GM12875 (cell line): ENCODE measurements around the gene PGBD5.

ENCODE experiments used
- H3K4me3 ChIP-seq: one replicate; pipeline ENCODE4 v1.5.1; 2011; ENCODE audit warnings: low read depth, low read length, control low read depth
- TF ChIP-seq, protein P1 (sequence below): IDR thresholded peaks from 2 replicates; pipeline ENCODE4 v1.5.1; 2011; ENCODE audit warnings: low read depth, mild to moderate bottlenecking, control low read depth, inconsistent platforms, low read length, moderate library complexity, borderline replicate concordance; ENCODE audit not compliant: insufficient read depth

PGBD5 gene

DNA sequence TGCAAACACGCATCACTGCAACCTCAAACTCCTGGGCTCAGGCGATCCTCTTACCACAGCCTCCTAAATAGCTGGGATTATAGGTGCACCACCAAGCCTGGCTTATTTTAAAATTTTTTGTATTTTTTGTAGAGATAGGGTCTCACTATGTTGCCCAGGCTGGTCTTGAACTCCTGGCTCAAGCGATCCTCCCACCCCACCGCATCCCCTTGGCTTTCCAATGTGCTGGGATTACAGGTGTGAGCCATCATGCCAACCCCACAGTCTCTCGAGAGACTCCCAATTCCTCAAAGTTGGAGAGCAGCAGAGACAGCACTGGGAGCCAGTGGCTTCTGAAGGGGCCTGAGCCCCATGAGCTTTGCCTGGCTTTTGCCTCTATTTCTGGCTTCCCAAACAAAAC is 42.7 kb downstream of the PGBD5 start:
- H3K4me3 ChIP-seq: no peak overlapping the region
- TF ChIP-seq, protein P1, sequence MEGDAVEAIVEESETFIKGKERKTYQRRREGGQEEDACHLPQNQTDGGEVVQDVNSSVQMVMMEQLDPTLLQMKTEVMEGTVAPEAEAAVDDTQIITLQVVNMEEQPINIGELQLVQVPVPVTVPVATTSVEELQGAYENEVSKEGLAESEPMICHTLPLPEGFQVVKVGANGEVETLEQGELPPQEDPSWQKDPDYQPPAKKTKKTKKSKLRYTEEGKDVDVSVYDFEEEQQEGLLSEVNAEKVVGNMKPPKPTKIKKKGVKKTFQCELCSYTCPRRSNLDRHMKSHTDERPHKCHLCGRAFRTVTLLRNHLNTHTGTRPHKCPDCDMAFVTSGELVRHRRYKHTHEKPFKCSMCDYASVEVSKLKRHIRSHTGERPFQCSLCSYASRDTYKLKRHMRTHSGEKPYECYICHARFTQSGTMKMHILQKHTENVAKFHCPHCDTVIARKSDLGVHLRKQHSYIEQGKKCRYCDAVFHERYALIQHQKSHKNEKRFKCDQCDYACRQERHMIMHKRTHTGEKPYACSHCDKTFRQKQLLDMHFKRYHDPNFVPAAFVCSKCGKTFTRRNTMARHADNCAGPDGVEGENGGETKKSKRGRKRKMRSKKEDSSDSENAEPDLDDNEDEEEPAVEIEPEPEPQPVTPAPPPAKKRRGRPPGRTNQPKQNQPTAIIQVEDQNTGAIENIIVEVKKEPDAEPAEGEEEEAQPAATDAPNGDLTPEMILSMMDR: no peak

DNA sequence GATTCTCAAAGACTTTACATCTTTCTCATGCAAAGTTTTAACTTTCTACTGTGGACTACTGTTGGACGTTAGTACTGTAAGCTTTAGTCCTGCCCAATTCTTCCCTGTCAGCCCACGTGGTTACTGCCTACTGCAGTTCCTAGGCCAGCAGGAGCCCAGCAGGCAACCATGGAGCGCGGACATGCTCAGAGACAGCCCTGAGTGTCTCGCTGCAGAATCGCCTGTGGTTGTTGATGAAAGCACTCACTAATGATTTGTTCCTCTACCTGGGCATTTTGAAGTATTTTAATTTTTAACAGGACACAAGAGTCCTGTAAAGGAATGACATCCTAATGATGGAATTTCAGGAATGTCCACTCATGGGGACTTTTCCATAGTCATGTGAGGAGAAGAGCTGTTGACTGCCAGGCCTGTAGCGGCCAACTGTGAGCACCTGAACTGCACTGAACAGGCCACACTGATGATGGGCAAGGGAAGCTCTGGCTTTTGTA is 44.1 kb downstream of the PGBD5 start:
- TF ChIP-seq, protein P1: no peak

DNA sequence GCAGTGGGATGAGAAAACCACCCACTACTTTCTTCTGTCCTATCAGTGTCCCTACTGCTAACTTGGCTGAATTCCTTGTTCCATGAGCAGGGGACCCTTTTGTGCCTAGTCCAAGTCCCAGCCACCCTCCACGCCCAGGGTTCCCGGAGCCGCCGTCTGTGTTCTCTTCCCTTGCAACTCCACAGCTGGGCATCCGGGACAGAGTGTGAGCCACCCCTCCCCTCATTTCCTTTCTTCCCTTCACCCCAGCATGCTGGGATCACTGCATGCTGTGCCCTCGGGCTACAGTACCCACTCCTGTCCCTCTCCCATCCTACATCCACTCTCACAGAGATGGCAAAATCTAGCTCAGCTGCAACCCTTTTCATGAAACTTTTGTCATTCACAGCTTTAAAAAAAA is 44.5 kb downstream of the PGBD5 start:
- H3K4me3 ChIP-seq: no peak overlapping the region
- TF ChIP-seq, protein P1: no peak

More for the DNA sequence above, 44.1 kb downstream of the PGBD5 start:
- H3K4me3 ChIP-seq: no peak overlapping the region

DNA sequence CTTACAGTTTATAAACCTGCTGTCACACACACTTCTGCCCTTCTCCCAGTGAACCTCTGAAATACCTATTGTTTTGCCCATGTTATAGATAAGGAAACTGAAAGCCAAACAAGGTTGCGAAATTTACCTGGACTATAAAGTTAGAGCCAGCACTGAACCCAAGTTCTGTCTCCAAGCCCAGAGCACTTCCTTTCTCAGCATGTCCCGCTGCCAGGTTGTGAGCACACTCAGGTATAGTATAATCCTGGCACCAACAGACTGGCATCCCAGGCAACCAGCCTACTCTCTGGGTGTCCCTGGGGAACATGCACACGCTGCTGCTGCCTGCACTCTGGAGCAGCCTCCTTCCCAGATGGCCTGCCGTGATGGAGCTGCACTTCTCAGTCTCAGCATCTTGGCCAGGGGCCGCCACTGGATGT is 45.1 kb downstream of the PGBD5 start:
- no peak overlapping the region for H3K4me3 ChIP-seq
- TF ChIP-seq, protein P1: no peak

DNA sequence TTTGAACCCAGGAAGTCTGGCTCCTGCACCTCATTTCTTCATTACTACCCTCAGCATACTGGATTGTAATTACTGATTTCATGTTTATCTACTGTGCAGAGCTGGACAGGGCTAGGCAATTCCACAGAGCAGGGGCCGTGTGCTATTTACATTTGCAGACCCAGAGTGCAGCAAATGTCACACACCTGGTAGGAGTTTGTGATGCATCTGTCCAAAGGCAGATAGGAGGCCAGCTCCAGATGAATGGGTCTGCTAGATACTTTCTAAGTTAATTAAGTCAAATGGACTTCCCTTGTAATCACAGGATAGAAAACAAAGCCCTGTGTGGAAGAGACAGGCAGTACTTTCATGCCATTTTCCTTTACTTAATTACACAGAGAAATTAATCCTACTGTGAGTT is 46.2 kb downstream of the PGBD5 start:
- no peak overlapping the region for H3K4me3 ChIP-seq
- TF ChIP-seq, protein P1: no peak

DNA sequence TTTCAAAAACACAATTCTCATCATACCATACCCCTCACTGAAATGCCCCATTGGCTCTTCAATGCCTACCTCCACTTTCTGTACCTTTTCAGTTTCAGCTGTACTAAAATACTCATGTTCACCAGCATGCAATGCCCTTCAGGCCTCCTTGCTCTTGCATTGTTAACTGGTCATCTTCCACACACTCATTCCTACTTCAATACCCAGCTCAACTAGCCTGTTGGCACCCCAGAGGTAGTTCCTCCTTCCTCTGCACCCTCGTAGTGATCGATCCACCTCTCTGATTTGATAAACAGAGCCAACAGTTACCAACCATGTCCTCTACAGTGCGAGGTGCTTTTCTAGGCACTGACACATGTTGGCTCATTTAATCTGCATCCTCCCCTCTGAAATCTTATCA is 46.7 kb downstream of the PGBD5 start:
- no peak overlapping the region for H3K4me3 ChIP-seq
- TF ChIP-seq, protein P1: no peak

DNA sequence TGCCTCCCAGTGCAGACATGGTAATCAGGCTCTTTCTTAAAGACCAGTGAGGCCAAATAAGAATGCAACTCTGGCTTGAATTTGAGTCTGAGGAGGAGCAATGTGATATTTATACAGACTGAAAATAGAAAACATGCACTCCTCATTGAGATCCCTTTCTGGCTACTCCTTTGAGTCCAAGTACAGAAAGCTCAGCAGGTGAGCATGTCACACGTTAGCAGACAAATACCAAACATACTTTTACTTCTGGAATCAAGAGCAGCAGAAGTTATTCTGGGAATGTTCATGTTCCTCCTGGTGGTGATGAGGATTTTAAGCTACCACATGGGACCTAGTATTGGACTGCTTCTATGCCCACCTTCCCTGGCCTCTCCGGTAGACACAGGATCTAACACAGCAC is 48.3 kb downstream of the PGBD5 start:
- TF ChIP-seq, protein P1: no peak
- H3K4me3 ChIP-seq: no peak overlapping the region
